ENCODE data around the gene TNC.

The TNC gene

GRCh38 chr9:114988962-114989599 is 128.9 kb downstream of the TNC start:
- no peak for TF ChIP-seq CTCF (conservative IDR thresholded peaks at IDR 0.05)
- no peak overlapping the region for H3K27ac ChIP-seq

- no peak for TF ChIP-seq CTCF (conservative IDR thresholded peaks at IDR 0.05)
- no peak overlapping the region for H3K27ac ChIP-seq
Observed at GRCh38 chr9:114987116-114987515, 130.8 kb downstream of the TNC start.

GRCh38 chr9:114985959-114986501 is 131.9 kb downstream of the TNC start:
- peak overlapping the region; percentile 41 for H3K27ac ChIP-seq
- no peak for TF ChIP-seq CTCF (conservative IDR thresholded peaks at IDR 0.05)

- H3K27ac ChIP-seq, result peak overlapping the region; percentile 54
- TF ChIP-seq CTCF (conservative IDR thresholded peaks at IDR 0.05), result no peak
Observed at GRCh38 chr9:114981063-114981462, 136.9 kb downstream of the TNC start.

- peak overlapping the region; percentile 61 for H3K27ac ChIP-seq
- no peak for TF ChIP-seq CTCF (conservative IDR thresholded peaks at IDR 0.05)
Observed at GRCh38 chr9:114973216-114973615, 144.7 kb downstream of the TNC start.

GRCh38 chr9:114972510-114973136 is 145.3 kb downstream of the TNC start:
- TF ChIP-seq CTCF (conservative IDR thresholded peaks at IDR 0.05), result no peak
- peak overlapping the region; percentile 61 for H3K27ac ChIP-seq
